Measurements from ENCODE around the gene HILPDA.
"Not testable (repeated sequence)": the region's sequence is repeated elsewhere in the genome, so short reads cannot be mapped to it uniquely, and the experiment has no call there.

- TF ChIP-seq CTCF (IDR thresholded peaks at IDR 0.05; ENCODE audit: insufficient read depth, low read depth, low read length); EZH2 (IDR thresholded peaks at IDR 0.05; ENCODE audit: insufficient read depth, low read length): not testable (repeated sequence)
Measured at GRCh38 chr7:128479082-128479481, 23.4 kb downstream of the HILPDA start.
